22Rv1 (cell line): ENCODE data around the gene MACF1.

Experiments used
- H3K27ac ChIP-seq: fragments of 450-650 bp; 2 replicates; pipeline ENCODE4 v1.5.1; 2017
- CTCF ChIP-seq: fragments of 450-650 bp; IDR thresholded peaks from 2 replicates; pipeline ENCODE4 v1.5.1; 2017; ENCODE audit warnings: mild to moderate bottlenecking
- ZFX ChIP-seq: fragments of 450-650 bp; IDR thresholded peaks from 2 replicates; pipeline ENCODE4 v1.6.1; 2017; ENCODE audit warnings: antibody characterized with exemption, borderline replicate concordance

MACF1 gene

GRCh38 chr1:39181311-39181710, 23.2 kb upstream of the MACF1 start:
- no peak overlapping the region for H3K27ac ChIP-seq
- TF ChIP-seq ZFX (no peak), CTCF (no peak)

GRCh38 chr1:39182804-39183203, 21.7 kb upstream of the MACF1 start:
- no peak overlapping the region for H3K27ac ChIP-seq
- TF ChIP-seq ZFX (no peak), CTCF (no peak)

GRCh38 chr1:39183503-39184353, 20.8 kb upstream of the MACF1 start:
- H3K27ac ChIP-seq = peak overlapping the region; percentile 20; the same call in 1 of the 2 replicates
- TF ChIP-seq ZFX (no peak), CTCF (peak; percentile 59)

GRCh38 chr1:39184354-39184818, 20.1 kb upstream of the MACF1 start:
- 0 out of 2 replicates have a peak overlapping the region, but pooled peaks have one; percentile 20 for H3K27ac ChIP-seq
- TF ChIP-seq ZFX = no peak
- TF ChIP-seq CTCF = no peak

GRCh38 chr1:39187275-39188046, 17.0 kb upstream of the MACF1 start:
- no peak overlapping the region for H3K27ac ChIP-seq
- no peak for TF ChIP-seq ZFX
- TF ChIP-seq CTCF = no peak

GRCh38 chr1:39189592-39190041, 14.9 kb upstream of the MACF1 start:
- no peak overlapping the region for H3K27ac ChIP-seq

More at GRCh38 chr1:39189592-39190041, 14.9 kb upstream of the MACF1 start:
- TF ChIP-seq ZFX (no peak), CTCF (no peak)
